Left ventricle myocardium superior (tissue), 1 donor: Measurements from ENCODE around the gene CSTF2. TPM values are rescaled to one million over a fixed set of nuclear protein-coding genes. Genes with fewer than 3 reads are reported as not detected.
"Not testable (repeated sequence)": the region's sequence is repeated elsewhere in the genome, so short reads cannot be mapped to it uniquely, and the experiment has no call there.

Experiments
- ATAC-seq: fragments of 200-7000 bp; cut with Tn5 transposase; one replicate; pipeline ENCODE4 v1.9.1; 2020; ENCODE audit warnings: mild to moderate bottlenecking, moderate library complexity
- DNase-seq: peaks from one replicate; pipeline ENCODE4 v3.0.0-alpha.2; 2020
- intact Hi-C: fragments of 100-400 bp; cut with micrococcal nuclease; formaldehyde crosslinking; loops from one replicate; pipeline ENCODE4 v1.11.0; 2022
- long read RNA-seq: library from polyadenylated mRNA; unstranded; transcript quantifications from one replicate; pipeline ENCODE4 v2.0.0, GENCODE V29; 2021
- total RNA-seq: library from RNA; stranded (reverse); fragmentation: NEBNext Ultra II Directional; extraction: Animal tissue kit (Norgen Biotek cat#: 25700); gene quantifications from one replicate; pipeline ENCODE4 v1.2.1, GENCODE V29; 2021
- donor health status: DM: no; HTN: yes; CAD: no; lungs with severe emphysema.

The CSTF2 gene
- 7.0 TPM for total RNA-seq
- long read RNA-seq, transcript CSTF2-201 (14 exons, 1,958 nt) = major isoform, 5 of 8 reads
- long read RNA-seq, partial matches to known transcripts = 1 of 8 reads
- long read RNA-seq, other reads (novel, unspliced or antisense) = 0 of 8 reads

GRCh38 chrX:100819837-100820666 is at the start of gene CSTF2:
Gene CSTF2, plus strand, starts transcription at chrX:100820391. Its CDS starts 26 bp downstream, at chrX:100820417.
- DNase-seq (peak; percentile 89), ATAC-seq (peak; percentile 100)
- intact Hi-C loops = no loop called here

- DNase-seq, intact Hi-C loops, ATAC-seq: not testable (repeated sequence)
These were observed 23.8 kb upstream of the CSTF2 start for GRCh38 chrX:100796371-100796770.

GRCh38 chrX:100797359-100797758 is 22.8 kb upstream of the CSTF2 start:
- no peak for ATAC-seq
- DNase-seq = no peak
- intact Hi-C loops = no loop called here

- DNase-seq (no peak), ATAC-seq (no peak)
- intact Hi-C loops = no loop called here
These were observed 21.5 kb upstream of the CSTF2 start for GRCh38 chrX:100798484-100799214.

- ATAC-seq (no peak), DNase-seq (no peak)
- intact Hi-C loops = no loop called here
These were observed 17.3 kb upstream of the CSTF2 start for GRCh38 chrX:100802843-100803242.

- no peak for DNase-seq
- ATAC-seq = no peak
- intact Hi-C loops = no loop called here
These were observed 15.4 kb upstream of the CSTF2 start for GRCh38 chrX:100804780-100805179.

GRCh38 chrX:100808265-100808664 is 11.9 kb upstream of the CSTF2 start:
- ATAC-seq, DNase-seq, intact Hi-C loops: not testable (repeated sequence)

- intact Hi-C loops = no loop called here
- no peak for DNase-seq
- no peak for ATAC-seq
These were observed 7.7 kb upstream of the CSTF2 start for GRCh38 chrX:100812216-100813158.

- intact Hi-C loops = no loop called here
- ATAC-seq (no peak), DNase-seq (no peak)
These were observed 2.9 kb upstream of the CSTF2 start for GRCh38 chrX:100817340-100817739.

GRCh38 chrX:100819534-100819836 is 706 bp upstream of the CSTF2 start:
- ATAC-seq (no peak), DNase-seq (peak; percentile 14)
- intact Hi-C loops = no loop called here

GRCh38 chrX:100829730-100830129 is 9.5 kb downstream of the CSTF2 start:
- no peak for ATAC-seq
- no peak for DNase-seq
- intact Hi-C loops = no loop called here

GRCh38 chrX:100830143-100830542 is 10.0 kb downstream of the CSTF2 start:
- intact Hi-C loops = no loop called here
- DNase-seq = no peak
- ATAC-seq = no peak

- ATAC-seq = no peak
- DNase-seq = no peak
These were observed 10.4 kb downstream of the CSTF2 start for GRCh38 chrX:100830547-100830946.

GRCh38 chrX:100831219-100831946 is 11.2 kb downstream of the CSTF2 start:
- intact Hi-C loops = no loop called here
- DNase-seq (no peak), ATAC-seq (no peak)

More at GRCh38 chrX:100830547-100830946, 10.4 kb downstream of the CSTF2 start:
- intact Hi-C loops = no loop called here

- intact Hi-C loops = no loop called here
- DNase-seq (no peak), ATAC-seq (no peak)
These were observed 30.1 kb downstream of the CSTF2 start for GRCh38 chrX:100850317-100850716.

GRCh38 chrX:100852810-100853209 is 32.6 kb downstream of the CSTF2 start:
- no peak for ATAC-seq
- DNase-seq = no peak
- intact Hi-C loops = no loop called here

- DNase-seq (no peak), ATAC-seq (no peak)
- intact Hi-C loops = no loop called here
These were observed 43.2 kb downstream of the CSTF2 start for GRCh38 chrX:100863326-100863864.

- DNase-seq = no peak
- peak; percentile 26 for ATAC-seq
- intact Hi-C loops = no loop called here
These were observed 44.6 kb downstream of the CSTF2 start for GRCh38 chrX:100864657-100865391.
